GM21423 (cell line): Measurements from ENCODE around the gene CCSER1.
"Not testable (repeated sequence)": the region's sequence is repeated elsewhere in the genome, so short reads cannot be mapped to it uniquely, and the experiment has no call there.

Source experiments
- ATAC-seq: cut with Tn5 transposase; IDR thresholded peaks from one replicate; pipeline ENCODE4 v1.9.1; 2021; ENCODE audit warnings: mild to moderate bottlenecking, moderate library complexity; ENCODE audit not compliant: unreplicated experiment

CCSER1 gene

GRCh38 chr4:90889171-90889570, 762.0 kb downstream of the CCSER1 start:
- no peak for ATAC-seq

- ATAC-seq, result not testable (repeated sequence)
These were observed 776.2 kb downstream of the CCSER1 start for GRCh38 chr4:90903413-90903812.

GRCh38 chr4:90904021-90904420, 776.8 kb downstream of the CCSER1 start:
- ATAC-seq, result no peak

DNA sequence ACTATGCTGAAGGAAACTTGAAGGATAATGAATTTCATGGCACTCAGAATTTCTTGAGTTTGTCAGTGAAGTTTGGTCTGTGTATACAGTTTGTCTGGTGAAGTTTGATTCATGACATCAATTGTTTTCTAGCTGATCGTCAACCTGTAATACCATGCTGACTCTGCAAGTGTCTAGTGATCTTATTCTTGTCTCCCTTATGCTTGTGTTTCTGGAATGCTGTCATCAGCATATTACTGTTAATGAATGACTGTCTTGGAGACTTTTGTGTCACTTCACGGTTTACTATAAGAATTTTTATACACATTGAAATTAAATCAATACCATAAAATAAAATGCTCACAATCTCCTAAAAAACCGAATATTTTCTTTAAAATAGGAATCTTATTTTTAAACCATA, 779.0 kb downstream of the CCSER1 start:
- ATAC-seq, result no peak

DNA sequence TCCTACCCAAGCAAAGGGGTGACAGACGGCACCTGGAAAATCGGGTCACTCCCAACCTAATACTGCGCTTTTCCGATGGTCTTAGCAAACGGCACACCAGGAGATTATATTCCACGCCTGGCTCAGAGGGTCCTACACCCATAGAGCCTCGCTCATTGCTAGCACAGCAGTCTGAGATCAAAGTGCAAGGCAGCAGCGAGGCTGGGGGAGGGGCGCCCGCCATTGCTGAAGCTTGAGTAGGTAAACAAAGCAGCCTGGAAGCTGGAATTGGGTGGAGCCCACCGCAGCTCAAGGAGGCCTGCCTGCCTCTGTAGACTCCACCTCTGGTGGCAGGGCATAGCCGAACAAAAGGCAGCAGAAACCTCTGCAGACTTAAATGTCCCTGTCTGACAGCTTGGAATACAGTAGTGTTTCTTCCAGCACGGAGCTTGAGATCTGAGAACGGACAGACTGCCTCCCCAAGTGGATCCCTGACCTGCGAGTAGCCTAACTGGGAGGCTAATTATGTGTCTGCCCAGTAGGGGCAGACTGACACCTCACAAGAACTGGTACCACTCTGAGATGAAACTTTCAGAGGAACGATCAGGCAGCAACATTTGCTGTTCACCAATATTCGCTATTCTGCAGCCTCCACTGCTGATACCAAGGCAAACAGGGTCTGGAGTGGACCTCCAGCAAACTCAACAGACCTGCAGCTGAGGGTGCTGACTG, 784.7 kb downstream of the CCSER1 start:
- not testable (repeated sequence) for ATAC-seq

DNA sequence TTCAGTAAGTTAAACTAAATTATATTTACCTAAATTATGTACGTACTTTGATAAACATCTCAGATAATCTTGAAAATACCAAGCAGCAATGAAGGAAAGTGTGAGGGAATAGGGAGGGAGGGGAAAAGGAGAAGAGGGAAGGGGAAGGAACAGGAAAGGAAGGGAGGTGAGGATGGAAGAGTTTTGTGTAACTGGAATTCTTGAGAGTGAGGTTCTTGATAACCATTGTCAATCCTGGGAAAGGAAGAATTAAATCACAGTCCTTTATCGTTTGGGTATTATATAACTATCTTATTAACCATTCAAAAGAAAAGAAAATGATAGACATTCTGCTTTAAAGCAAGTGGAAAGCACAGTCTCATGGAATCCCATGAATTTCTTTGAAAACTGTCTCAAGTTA, 795.0 kb downstream of the CCSER1 start:
- ATAC-seq, result no peak

DNA sequence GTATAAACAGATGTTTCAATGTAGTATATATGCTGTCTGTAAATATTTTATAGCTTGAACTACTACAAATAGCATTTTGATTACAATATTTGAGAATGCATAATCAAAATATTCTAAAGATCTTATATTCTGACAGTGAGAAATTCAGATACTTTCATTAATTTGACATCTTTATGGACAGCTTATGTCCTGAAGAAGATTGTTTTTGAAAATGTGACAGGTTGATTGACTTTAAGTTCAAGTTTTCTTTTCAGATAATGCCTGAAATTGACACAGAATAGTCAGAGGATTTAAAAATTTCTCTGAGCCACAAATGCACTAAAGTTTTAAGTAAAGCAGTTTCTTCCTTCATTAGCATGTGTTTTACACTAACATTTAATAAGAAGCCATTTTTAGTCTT, 799.8 kb downstream of the CCSER1 start:
- ATAC-seq, result no peak

- no peak for ATAC-seq
These were observed 816.1 kb downstream of the CCSER1 start for GRCh38 chr4:90943311-90943710.

DNA sequence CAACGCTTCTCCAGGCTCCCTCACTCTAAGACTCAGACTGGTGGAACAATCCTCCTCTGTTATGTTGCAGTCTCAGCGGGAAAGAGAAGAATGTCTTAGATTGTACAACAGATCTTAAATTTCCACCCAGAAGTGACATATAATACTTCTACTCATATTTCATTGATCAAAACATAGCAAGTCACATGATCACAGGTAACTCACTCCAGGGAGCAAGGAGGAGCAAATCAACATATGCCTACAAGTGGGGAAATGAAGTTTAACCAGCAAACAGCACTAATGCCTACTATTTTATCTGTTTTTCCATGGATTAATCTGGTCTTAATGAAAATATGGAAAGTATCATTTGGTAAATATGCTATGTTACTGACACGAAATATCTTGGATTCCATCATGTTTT, 819.8 kb downstream of the CCSER1 start:
- ATAC-seq, result no peak

GRCh38 chr4:90950385-90950841, 823.2 kb downstream of the CCSER1 start:
- no peak for ATAC-seq

- no peak for ATAC-seq
These were observed 823.8 kb downstream of the CCSER1 start for GRCh38 chr4:90951037-90951436.

- no peak for ATAC-seq
These were observed 831.2 kb downstream of the CCSER1 start for GRCh38 chr4:90958256-90958895.

- ATAC-seq, result no peak
These were observed 833.2 kb downstream of the CCSER1 start for GRCh38 chr4:90960433-90960832.

DNA sequence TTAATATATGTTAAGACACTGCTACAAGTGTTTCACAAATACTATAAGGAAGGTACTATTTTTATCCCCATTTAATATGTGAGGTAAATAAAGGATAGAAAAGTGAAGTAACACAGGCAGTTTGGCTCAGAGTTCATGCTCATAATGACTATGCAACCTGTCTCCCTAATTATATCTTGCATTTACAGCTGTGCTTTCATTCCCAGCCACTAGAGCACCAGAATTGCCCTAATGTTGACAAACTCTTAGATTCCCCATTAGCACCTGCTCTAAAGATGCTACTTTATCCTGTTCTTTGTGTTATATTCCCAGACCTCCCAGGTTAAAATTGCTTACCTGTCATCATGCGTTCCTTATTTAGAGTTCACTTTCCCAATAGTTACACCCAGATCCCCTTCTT, 833.6 kb downstream of the CCSER1 start:
- no peak for ATAC-seq

GRCh38 chr4:90970021-90970420, 842.8 kb downstream of the CCSER1 start:
- no peak for ATAC-seq

- ATAC-seq, result no peak
These were observed 850.5 kb downstream of the CCSER1 start for GRCh38 chr4:90977726-90978125.

DNA sequence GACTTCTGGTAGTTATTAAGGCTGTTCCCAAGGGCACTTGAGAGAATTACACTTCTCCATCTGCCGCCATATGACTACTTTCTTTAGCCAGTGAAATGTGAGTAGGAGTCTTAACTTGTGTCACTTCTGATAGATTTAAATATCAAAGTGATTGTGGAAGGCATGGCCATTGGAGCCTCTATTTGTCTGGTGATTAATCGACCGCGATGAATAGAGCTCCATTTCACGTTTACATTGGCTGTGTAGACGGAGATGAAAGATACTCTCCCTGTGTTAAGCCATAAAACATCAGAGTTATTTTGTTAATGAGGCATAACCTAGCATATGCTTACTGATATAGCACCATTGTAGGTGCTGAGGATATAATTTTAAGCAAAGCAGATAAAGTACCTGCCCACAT, 852.4 kb downstream of the CCSER1 start:
- no peak for ATAC-seq

DNA sequence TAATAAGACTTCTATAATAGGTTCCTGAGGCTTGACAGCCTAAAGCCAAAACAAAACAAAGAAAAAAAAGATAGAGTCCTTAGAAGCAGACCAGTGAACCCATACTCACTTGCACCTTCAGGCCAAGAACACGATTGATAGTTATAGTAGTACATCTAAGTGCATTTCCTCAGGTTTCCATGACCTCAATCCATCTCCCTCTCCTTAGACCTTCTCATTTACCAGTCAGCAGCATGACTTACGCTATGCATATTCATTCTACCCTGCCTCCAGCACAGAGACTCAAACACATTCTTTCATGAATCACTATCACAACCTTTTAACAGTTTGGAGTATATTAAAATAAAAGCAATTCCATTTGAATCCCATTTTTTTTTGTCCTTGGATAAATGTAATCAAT, 855.6 kb downstream of the CCSER1 start:
- ATAC-seq, result no peak

DNA sequence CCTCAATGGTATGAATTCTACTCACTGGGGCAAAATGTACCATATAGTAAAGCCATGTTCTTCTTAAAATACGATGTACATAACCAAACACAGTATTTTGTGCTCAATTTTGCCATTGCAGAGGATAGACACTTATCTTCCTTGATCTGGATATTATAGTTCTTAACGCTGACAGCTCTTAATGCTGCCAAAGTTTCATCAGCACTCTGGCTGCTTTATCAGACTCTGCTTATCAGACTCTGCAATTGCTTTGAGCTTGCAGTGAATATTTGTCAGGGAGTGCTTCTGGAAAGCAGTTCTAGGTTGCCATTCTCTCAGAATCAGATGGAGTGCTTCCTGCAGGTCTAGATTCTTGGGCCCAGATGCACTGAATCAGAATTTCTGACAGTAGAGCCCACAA, 863.1 kb downstream of the CCSER1 start:
- no peak for ATAC-seq

DNA sequence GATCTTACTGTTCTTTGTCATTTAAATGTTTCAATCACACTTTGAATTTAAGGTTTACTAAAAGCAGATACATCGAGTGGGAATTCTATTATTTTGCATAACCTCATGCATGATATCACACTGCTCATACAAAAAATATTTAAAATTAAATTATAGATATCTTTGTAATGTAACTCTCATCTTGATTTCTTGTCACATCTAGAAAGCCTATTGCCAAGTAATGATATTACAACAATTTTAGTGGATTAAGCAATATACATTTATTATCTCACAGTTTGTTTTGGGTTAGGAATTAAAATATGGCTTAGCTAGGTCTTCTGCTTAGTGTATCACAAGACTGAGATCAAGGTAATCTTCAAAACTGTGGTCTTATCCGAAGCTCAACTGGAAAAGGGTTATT, 865.0 kb downstream of the CCSER1 start:
- no peak for ATAC-seq

GRCh38 chr4:90994851-90995574, 867.8 kb downstream of the CCSER1 start:
- ATAC-seq, result no peak

GRCh38 chr4:90995996-90996395, 868.8 kb downstream of the CCSER1 start:
- no peak for ATAC-seq
